AG04449 (cell line): ENCODE data around the gene BRF1.

Experiments used
- CTCF ChIA-PET: fragments of 350-600 bp; formaldehyde crosslinking; extraction: SDS; loops from one replicate; lab custom pipeline; 2021; ENCODE audit warnings: antibody characterized with exemption; lab: Yijun Ruan, JAX
- POLR2A ChIA-PET: fragments of 400-600, 350-600 bp; formaldehyde crosslinking; extraction: SDS; loops from one replicate; lab custom pipeline; 2020; ENCODE audit warnings: antibody characterized with exemption, inconsistent platforms; lab: Yijun Ruan, JAX
- DNase-seq: peaks from one replicate; pipeline ENCODE4 v3.0.0-alpha.2; 2010; ENCODE audit warnings: low read depth, low spot score
- H3K4me3 ChIP-seq: 2 replicates; pipeline ENCODE4 v1.5.1; 2011; ENCODE audit warnings: low read depth, mild to moderate bottlenecking, control low read depth, low read length
- TF ChIP-seq, protein P1 (sequence below): IDR thresholded peaks from one replicate; pipeline ENCODE4 v1.5.1; 2011; ENCODE audit warnings: mild to moderate bottlenecking, moderate library complexity, low read length, control low read depth, inconsistent platforms; ENCODE audit not compliant: insufficient read depth; ENCODE audit errors: missing control alignments

The BRF1 gene

DNA sequence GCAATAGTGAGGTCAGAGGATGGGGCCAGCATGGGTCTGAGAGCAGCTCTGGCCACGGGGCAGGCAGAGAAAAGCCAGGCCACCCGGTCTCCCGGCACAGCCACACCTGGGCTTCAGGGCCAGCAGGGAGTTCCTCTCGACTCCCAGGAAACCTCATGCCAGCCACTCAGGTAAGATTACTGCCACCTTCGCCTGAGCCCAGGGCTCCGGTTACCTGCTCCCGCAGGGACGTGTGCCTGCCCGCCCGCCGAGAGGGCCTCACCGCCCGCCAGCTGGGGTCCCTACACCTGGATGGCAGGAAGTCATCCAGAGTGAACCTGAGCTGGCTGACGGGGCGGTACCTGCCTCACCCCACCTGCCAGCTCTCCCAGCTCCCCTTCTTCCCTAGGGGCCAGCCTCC is 139.5 kb downstream of the BRF1 start:
- no peak for DNase-seq
- ChIA-PET CTCF (no interaction called here), POLR2A (no interaction called here)
- TF ChIP-seq, protein P1, sequence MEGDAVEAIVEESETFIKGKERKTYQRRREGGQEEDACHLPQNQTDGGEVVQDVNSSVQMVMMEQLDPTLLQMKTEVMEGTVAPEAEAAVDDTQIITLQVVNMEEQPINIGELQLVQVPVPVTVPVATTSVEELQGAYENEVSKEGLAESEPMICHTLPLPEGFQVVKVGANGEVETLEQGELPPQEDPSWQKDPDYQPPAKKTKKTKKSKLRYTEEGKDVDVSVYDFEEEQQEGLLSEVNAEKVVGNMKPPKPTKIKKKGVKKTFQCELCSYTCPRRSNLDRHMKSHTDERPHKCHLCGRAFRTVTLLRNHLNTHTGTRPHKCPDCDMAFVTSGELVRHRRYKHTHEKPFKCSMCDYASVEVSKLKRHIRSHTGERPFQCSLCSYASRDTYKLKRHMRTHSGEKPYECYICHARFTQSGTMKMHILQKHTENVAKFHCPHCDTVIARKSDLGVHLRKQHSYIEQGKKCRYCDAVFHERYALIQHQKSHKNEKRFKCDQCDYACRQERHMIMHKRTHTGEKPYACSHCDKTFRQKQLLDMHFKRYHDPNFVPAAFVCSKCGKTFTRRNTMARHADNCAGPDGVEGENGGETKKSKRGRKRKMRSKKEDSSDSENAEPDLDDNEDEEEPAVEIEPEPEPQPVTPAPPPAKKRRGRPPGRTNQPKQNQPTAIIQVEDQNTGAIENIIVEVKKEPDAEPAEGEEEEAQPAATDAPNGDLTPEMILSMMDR, result no peak
- H3K4me3 ChIP-seq, result no peak overlapping the region

- CTCF ChIA-PET, result no interaction called here
Observed at GRCh38 chr14:105160776-105161175, 140.0 kb downstream of the BRF1 start.

DNA sequence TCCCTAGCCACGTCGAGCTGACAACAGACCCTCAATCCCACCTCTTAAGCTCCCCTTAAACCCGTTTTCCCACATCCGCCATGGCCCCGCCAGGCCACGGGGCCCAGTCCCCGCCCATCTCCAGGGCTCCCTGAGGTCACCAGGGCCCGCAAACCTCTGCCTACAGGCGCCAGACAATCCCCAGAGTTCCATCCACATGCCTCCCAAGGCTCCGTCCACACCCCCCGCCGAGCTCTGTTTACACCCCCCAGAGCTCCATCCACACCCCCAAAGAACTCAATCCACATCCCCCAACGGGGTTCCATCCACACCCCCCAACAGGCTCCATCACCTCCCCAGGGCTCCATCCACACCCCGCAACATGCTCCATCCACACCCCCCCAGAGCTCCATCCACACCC is 141.5 kb downstream of the BRF1 start:
- TF ChIP-seq, protein P1, result no peak
- POLR2A ChIA-PET, result no interaction called here
- no peak overlapping the region for H3K4me3 ChIP-seq

More at GRCh38 chr14:105160776-105161175, 140.0 kb downstream of the BRF1 start:
- TF ChIP-seq, protein P1, result no peak
- H3K4me3 ChIP-seq, result no peak overlapping the region
- no peak for DNase-seq
- POLR2A ChIA-PET, result no interaction called here

More for the DNA sequence above, 141.5 kb downstream of the BRF1 start:
- CTCF ChIA-PET, result no interaction called here
- DNase-seq, result no peak
